H9 (cell line): ENCODE measurements around the gene LRSAM1. TPM values are rescaled to one million over a fixed set of nuclear protein-coding genes. Genes with fewer than 3 reads are reported as not detected.

ENCODE experiments used
- DNase-seq: peaks from one replicate; pipeline ENCODE4 v3.0.0-alpha.2; 2017
- H2AFZ ChIP-seq: one replicate; pipeline ENCODE4 v1.6.1; 2013; ENCODE audit warnings: mild to moderate bottlenecking, low read length, control low read depth, moderate library complexity
- H2AK5ac ChIP-seq: 2 replicates; pipeline ENCODE4 v1.6.1; 2013; ENCODE audit warnings: low read length, control low read depth, mixed read lengths; ENCODE audit not compliant: insufficient read length
- H2BK120ac ChIP-seq: one replicate; pipeline ENCODE4 v1.6.1; 2013; ENCODE audit warnings: low read depth, mild to moderate bottlenecking, low read length, control low read depth, inconsistent platforms; ENCODE audit not compliant: poor library complexity, severe bottlenecking
- H2BK12ac ChIP-seq: 2 replicates; pipeline ENCODE4 v1.6.1; 2013; ENCODE audit warnings: low read length, control low read depth, mixed read lengths, low read depth; ENCODE audit not compliant: insufficient read length
- H2BK15ac ChIP-seq: 2 replicates; pipeline ENCODE4 v1.6.1; 2013; ENCODE audit warnings: low read depth, low read length, control low read depth
- H2BK20ac ChIP-seq: one replicate; pipeline ENCODE4 v1.6.1; 2013; ENCODE audit warnings: low read depth, mild to moderate bottlenecking, low read length, control low read depth, inconsistent platforms; ENCODE audit not compliant: poor library complexity, severe bottlenecking
- H2BK5ac ChIP-seq: 2 replicates; pipeline ENCODE4 v1.6.1; 2013; ENCODE audit warnings: low read length, control low read depth, mixed read lengths; ENCODE audit not compliant: insufficient read length
- H3K14ac ChIP-seq: 2 replicates; pipeline ENCODE4 v1.6.1; 2013; ENCODE audit warnings: low read length, control low read depth; ENCODE audit not compliant: insufficient read depth
- H3K18ac ChIP-seq: 2 replicates; pipeline ENCODE4 v1.6.1; 2013; ENCODE audit warnings: low read depth, mild to moderate bottlenecking, mixed read lengths, low read length, control low read depth; ENCODE audit not compliant: insufficient read length
- H3K23ac ChIP-seq: 2 replicates; pipeline ENCODE4 v1.6.1; 2013; ENCODE audit warnings: low read length, control low read depth, mixed read lengths, low read depth; ENCODE audit not compliant: insufficient read length
- H3K23me2 ChIP-seq: 2 replicates; pipeline ENCODE4 v1.6.1; 2013; ENCODE audit warnings: low read depth, mild to moderate bottlenecking, mixed read lengths, low read length, control low read depth; ENCODE audit not compliant: insufficient read length, poor library complexity, severe bottlenecking
- H3K27ac ChIP-seq: 2 replicates; pipeline ENCODE4 v1.5.1; 2013; ENCODE audit warnings: low read length, control low read depth, mixed read lengths, low read depth; ENCODE audit not compliant: insufficient read length
- H3K27me3 ChIP-seq: 2 replicates; pipeline ENCODE4 v1.6.1; 2013; ENCODE audit warnings: low read length, control low read depth, inconsistent platforms; ENCODE audit not compliant: insufficient read depth
- H3K4ac ChIP-seq: 2 replicates; pipeline ENCODE4 v1.6.1; 2013; ENCODE audit warnings: low read depth, mild to moderate bottlenecking, control low read depth, inconsistent platforms, low read length, moderate library complexity
- H3K4me1 ChIP-seq: 2 replicates; pipeline ENCODE4 v1.6.1; 2013; ENCODE audit warnings: low read length, control low read depth, inconsistent platforms; ENCODE audit not compliant: insufficient read depth
- H3K4me2 ChIP-seq: 2 replicates; pipeline ENCODE4 v1.6.1; 2013; ENCODE audit warnings: low read length, control low read depth, mixed read lengths; ENCODE audit not compliant: insufficient read length, insufficient read depth
- H3K56ac ChIP-seq: 2 replicates; pipeline ENCODE4 v1.6.1; 2013; ENCODE audit warnings: low read depth, mild to moderate bottlenecking, mixed read lengths, low read length, control low read depth; ENCODE audit not compliant: insufficient read length
- H3K79me1 ChIP-seq: 2 replicates; pipeline ENCODE4 v1.6.1; 2013; ENCODE audit warnings: low read depth, mild to moderate bottlenecking, moderate library complexity, low read length, control low read depth, inconsistent platforms; ENCODE audit not compliant: insufficient read depth, poor library complexity, severe bottlenecking
- H3K79me2 ChIP-seq: 2 replicates; pipeline ENCODE4 v1.6.1; 2013; ENCODE audit warnings: low read length, control low read depth, inconsistent platforms; ENCODE audit not compliant: insufficient read depth
- H3K9ac ChIP-seq: 2 replicates; pipeline ENCODE4 v1.6.1; 2013; ENCODE audit warnings: low read length, control low read depth, mixed read lengths; ENCODE audit not compliant: insufficient read length; ENCODE audit errors: extremely low read depth
- H3K9me3 ChIP-seq: one replicate; pipeline ENCODE4 v1.6.1; 2013; ENCODE audit warnings: low read depth, low read length, inconsistent platforms; ENCODE audit not compliant: control insufficient read depth
- H3T11ph ChIP-seq: one replicate; pipeline ENCODE4 v1.6.1; 2013; ENCODE audit warnings: mild to moderate bottlenecking, low read length, control low read depth, inconsistent platforms
- H4K20me1 ChIP-seq: one replicate; pipeline ENCODE4 v1.6.1; 2013; ENCODE audit not compliant: control insufficient read depth, insufficient read length, insufficient read depth
- H4K5ac ChIP-seq: 2 replicates; pipeline ENCODE4 v1.6.1; 2013; ENCODE audit warnings: low read depth, mild to moderate bottlenecking, mixed read lengths, low read length, control low read depth; ENCODE audit not compliant: insufficient read length
- H4K8ac ChIP-seq: replicated peaks from 2 replicates; pipeline ENCODE4 v1.6.1; 2013; ENCODE audit warnings: low read length, control low read depth, mixed read lengths, low read depth; ENCODE audit not compliant: insufficient read length
- H4K91ac ChIP-seq: 2 replicates; pipeline ENCODE4 v1.6.1; 2013; ENCODE audit warnings: low read depth, mild to moderate bottlenecking, moderate library complexity, mixed read lengths, low read length, control low read depth; ENCODE audit not compliant: insufficient read length
- H3K27ac Mint-ChIP-seq, 3 experiments: 2 replicates in 2 of 3; 3 replicates in 1 of 3; pipeline ENCODE4 v1.8.0; 2020 to 2021; ENCODE audit warnings: mixed read lengths in 3 of 3, mild to moderate bottlenecking in 1 of 3, moderate library complexity in 1 of 3
- H3K27me3 Mint-ChIP-seq: 2 replicates; pipeline ENCODE4 v1.8.0; 2021; ENCODE audit warnings: low read depth, mild to moderate bottlenecking, moderate library complexity, mixed read lengths
- H3K36me3 Mint-ChIP-seq, 3 experiments: 2 replicates in 2 of 3; 3 replicates in 1 of 3; pipeline ENCODE4 v1.8.0; 2020 to 2021; ENCODE audit warnings: low read depth in 3 of 3, mixed read lengths in 3 of 3; ENCODE audit not compliant: insufficient read depth in 1 of 3
- H3K4me1 Mint-ChIP-seq, 2 experiments: 2 replicates each; pipeline ENCODE4 v1.8.0; 2020; ENCODE audit warnings: mixed read lengths in 2 of 2
- H3K4me3 Mint-ChIP-seq, 2 experiments: 2 replicates in 1 of 2; 3 replicates in 1 of 2; pipeline ENCODE4 v1.8.0; 2020 to 2021; ENCODE audit warnings: mild to moderate bottlenecking in 2 of 2, mixed read lengths in 2 of 2, moderate library complexity in 1 of 2
- H3K9me3 Mint-ChIP-seq, 2 experiments: 2 replicates in 1 of 2; 3 replicates in 1 of 2; pipeline ENCODE4 v1.8.0; 2020; ENCODE audit warnings: mild to moderate bottlenecking in 2 of 2, mixed read lengths in 2 of 2, moderate library complexity in 1 of 2
- CTCF ChIP-seq: fragments of 200-600 bp; sonication (generic); conservative IDR thresholded peaks from 3 replicates; pipeline ENCODE4 v1.8.0; 2021; ENCODE audit warnings: antibody characterized with exemption, mild to moderate bottlenecking
- WGBS: extraction: QIAGEN DNeasy Blood & Tissue Kit; methylation state at CpG from one replicate; pipeline ENCODE4 v1.1.7; 2013; ENCODE audit warnings: missing lambda C conversion rate, low lambda C conversion rate, mixed read lengths; ENCODE audit not compliant: insufficient read length; ENCODE audit errors: extremely low coverage; 5-methylcytosine and 5-hydroxymethylcytosine counted together
- total RNA-seq: library from RNA; stranded (reverse); gene quantifications from 2 replicates; pipeline ENCODE4 v1.2.1, GENCODE V29; 2021

LRSAM1 gene
- total RNA-seq, 1 experiment from 2014 or later = 16.2 TPM

GRCh38 chr9:127501821-127502343 lies 50.6 kb downstream of the LRSAM1 start:
- no peaks in the 10 kb centered on the region for H3K9me3 ChIP-seq
- peaks cover 0 to 10% of the 10 kb centered on the region in 2 experiments; a peak in 2 of 4 replicates for H3K4me1 Mint-ChIP-seq
- H2BK5ac ChIP-seq = no peak overlapping the region
- no peaks in the 10 kb centered on the region for H3K79me1 ChIP-seq
- H3K23ac ChIP-seq = no peak overlapping the region
- no peak overlapping the region for H3K56ac ChIP-seq
- no peaks in the 10 kb centered on the region for H3K4me1 ChIP-seq
- H4K20me1 ChIP-seq = no peaks in the 10 kb centered on the region
- peaks cover 0 to 2% (median 0%) of the 10 kb centered on the region in 3 experiments; a peak in 4 of 7 replicates for H3K36me3 Mint-ChIP-seq
- no peak overlapping the region for H3K4me2 ChIP-seq
- H3K18ac ChIP-seq = no peak overlapping the region
- H2BK20ac ChIP-seq = no peak overlapping the region
- no peak overlapping the region for H3K27ac Mint-ChIP-seq
- no CpG with 5 or more reads among the region's 12 CpGs for WGBS
- no peak overlapping the region for H3K4me3 Mint-ChIP-seq
- H3K9me3 Mint-ChIP-seq = no peaks in the 10 kb centered on the region
- DNase-seq = no peak
- no peaks in the 10 kb centered on the region for H3K27me3 ChIP-seq
- no peak overlapping the region for H2BK120ac ChIP-seq
- no peak overlapping the region for H3K27ac ChIP-seq
- no peak overlapping the region for H3K9ac ChIP-seq
- TF ChIP-seq CTCF = no peak
- no peak overlapping the region for H3K14ac ChIP-seq
- H3K4ac ChIP-seq = no peak overlapping the region
- no peak overlapping the region for H4K8ac ChIP-seq
- H3K23me2 ChIP-seq = no peaks in the 10 kb centered on the region
- H2AK5ac ChIP-seq = no peak overlapping the region
- H3K79me2 ChIP-seq = no peaks in the 10 kb centered on the region
- no peak overlapping the region for H2BK15ac ChIP-seq
- H2AFZ ChIP-seq = no peak overlapping the region
- no peak overlapping the region for H3T11ph ChIP-seq
- H4K91ac ChIP-seq = no peak overlapping the region
- 0 out of 2 replicates have a peak, but pooled peaks cover 1% of the 10 kb centered on the region for H3K27me3 Mint-ChIP-seq
- no peak overlapping the region for H2BK12ac ChIP-seq
- H4K5ac ChIP-seq = no peak overlapping the region
